Activated CD4-positive, alpha-beta T cell treated with anti-CD3 and anti-CD28 coated beads, Interleukin-2, Interleukin-4, amounts not matched to agents 100 ng/mL and 50 ng/mL, durations not matched to agents 16 hours and 8 hours (primary cell): Measurements from ENCODE around the gene CREB5.
"Not testable (repeated sequence)": the region's sequence is repeated elsewhere in the genome, so short reads cannot be mapped to it uniquely, and the experiment has no call there.

Experiments
- DNase-seq: peaks from one replicate; pipeline ENCODE4 v3.0.0-alpha.2; 2020; ENCODE audit warnings: low spot score

The CREB5 gene

GRCh38 chr7:28815369-28815927, 403.1 kb downstream of the CREB5 start:
- no peak for DNase-seq

GRCh38 chr7:28815928-28816373, 403.6 kb downstream of the CREB5 start:
- no peak for DNase-seq

- DNase-seq = no peak
Observed at GRCh38 chr7:28818996-28819395, 406.7 kb downstream of the CREB5 start.

- DNase-seq = no peak
Observed at GRCh38 chr7:28823582-28823981, 411.3 kb downstream of the CREB5 start.

GRCh38 chr7:28825817-28826448, 413.6 kb downstream of the CREB5 start:
- not testable (repeated sequence) for DNase-seq

DNA sequence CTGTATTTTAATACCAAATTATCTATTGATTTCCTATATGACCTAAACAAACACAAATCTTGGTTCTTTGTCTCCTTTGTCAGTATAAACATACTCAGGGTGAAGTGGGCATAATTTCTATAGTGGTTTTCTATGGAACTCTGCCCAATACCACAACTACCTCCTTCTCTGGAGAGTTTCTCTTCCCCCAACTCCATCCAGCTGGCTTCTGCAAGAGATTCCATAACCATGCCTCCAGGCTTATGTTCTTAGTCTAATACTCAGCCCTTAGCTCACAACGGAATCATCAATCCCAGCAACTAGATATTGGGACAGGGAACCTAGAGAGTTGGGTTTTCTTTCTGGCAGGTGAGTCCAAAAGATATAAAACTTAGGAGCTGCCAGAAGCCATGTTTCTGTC, 418.5 kb downstream of the CREB5 start:
- DNase-seq = no peak

GRCh38 chr7:28832669-28833068, 420.4 kb downstream of the CREB5 start:
- DNase-seq = no peak

DNA sequence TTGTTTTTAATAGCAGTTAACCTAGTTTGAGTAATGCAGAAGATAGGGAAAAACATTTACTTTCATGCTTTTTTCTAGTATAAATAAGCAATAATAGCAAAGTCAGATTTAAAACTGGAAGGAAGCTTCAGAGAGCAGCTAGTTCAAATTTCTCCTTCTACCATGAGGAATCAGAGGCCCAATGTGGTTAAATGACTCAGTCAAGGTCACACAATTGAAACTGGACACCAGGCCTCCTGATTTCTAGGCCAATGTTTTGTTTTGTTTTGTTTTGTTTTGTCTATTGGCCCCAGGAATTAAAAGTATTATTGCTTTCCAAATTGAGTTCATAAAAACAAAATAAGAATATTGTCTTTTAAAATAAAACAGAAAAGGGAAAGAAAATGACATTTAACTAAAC, 423.5 kb downstream of the CREB5 start:
- no peak for DNase-seq

- DNase-seq = no peak
Observed at GRCh38 chr7:28836716-28837115, 424.4 kb downstream of the CREB5 start.

DNA sequence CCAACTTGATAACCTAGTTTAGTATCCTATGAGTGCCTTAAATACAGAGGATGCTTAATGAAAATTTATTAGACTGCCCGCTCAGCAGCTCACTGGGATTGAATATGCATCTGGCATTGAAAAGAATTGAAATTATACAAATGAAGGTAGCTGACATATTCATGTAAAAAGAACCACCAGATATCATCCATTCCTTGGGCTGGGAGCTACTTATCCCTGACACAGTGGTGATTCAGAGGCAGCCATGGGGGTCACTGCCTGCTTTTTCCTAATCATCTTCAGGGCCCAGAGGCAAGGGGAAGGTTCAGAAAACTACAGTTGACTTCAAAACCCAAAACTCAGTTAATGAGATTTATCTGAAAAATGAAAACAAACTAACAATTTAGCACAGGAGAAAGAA, 424.9 kb downstream of the CREB5 start:
- DNase-seq = no peak

- no peak for DNase-seq
Observed at GRCh38 chr7:28840592-28840995, 428.3 kb downstream of the CREB5 start.

DNA sequence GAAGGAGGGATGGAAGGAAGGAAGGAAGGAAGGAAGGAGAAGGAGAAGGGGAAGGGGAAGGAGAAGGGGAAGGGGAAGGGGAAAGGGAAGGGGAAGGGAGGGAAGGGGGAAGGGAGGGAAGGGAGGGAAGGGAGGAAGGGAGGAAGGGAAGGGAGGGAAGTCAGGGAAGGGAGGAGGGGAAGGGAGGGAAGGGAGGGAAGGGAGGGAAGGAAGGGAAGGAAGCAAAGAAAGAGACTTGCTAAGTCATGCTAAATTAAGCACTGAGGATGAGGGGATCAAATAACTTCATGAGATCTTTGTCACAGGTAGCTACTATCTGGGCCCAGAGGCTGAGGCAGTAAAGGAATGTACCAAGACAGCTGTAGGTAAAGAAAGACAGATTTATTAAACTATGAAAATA, 429.4 kb downstream of the CREB5 start:
- DNase-seq = no peak

- no peak for DNase-seq
Observed at GRCh38 chr7:28842769-28843295, 430.5 kb downstream of the CREB5 start.

GRCh38 chr7:28845106-28845505, 432.8 kb downstream of the CREB5 start:
- DNase-seq = no peak

GRCh38 chr7:28847176-28847575, 434.9 kb downstream of the CREB5 start:
- DNase-seq = no peak

GRCh38 chr7:28847681-28848080, 435.4 kb downstream of the CREB5 start:
- no peak for DNase-seq

DNA sequence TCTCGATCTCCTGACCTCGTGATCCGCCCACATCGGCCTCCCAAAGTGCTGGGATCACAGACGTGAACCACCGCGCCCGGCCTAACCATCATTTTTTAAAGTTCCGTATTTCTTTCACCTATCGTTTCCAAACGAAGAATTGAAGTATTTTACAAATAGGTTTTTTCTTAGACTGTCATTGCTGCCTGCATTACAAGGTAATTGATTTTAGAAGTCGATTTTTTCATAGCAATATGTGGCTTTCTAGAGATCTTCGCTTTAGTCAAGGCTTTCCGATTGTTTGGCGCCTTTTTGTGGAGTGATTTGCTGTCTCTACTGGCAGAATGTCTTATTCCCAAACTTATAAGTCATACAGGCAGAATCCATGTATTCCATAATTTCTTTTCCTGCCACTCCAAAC, 436.6 kb downstream of the CREB5 start:
- DNase-seq = no peak

DNA sequence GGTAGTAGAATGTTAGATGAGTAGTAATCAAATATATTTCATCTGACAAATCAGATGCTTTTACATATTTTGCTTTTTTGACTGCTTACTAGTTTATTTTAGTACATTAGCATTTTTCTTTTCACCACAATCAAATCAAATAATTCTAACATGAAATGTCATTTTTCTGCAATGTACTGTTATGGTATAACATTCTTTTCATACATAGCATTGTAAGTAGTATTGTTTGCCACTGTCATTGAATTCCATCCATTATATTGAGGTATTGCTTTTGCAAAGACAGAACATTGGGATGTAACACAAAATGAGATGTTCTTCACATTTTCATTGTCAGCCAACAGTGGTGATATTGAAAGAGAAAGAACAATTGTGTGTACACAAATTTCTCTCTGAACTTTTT, 438.4 kb downstream of the CREB5 start:
- no peak for DNase-seq

GRCh38 chr7:28853150-28853549, 440.8 kb downstream of the CREB5 start:
- no peak for DNase-seq

- peak; percentile 76 for DNase-seq
Observed at GRCh38 chr7:28853834-28854749, 441.8 kb downstream of the CREB5 start.

- no peak for DNase-seq
Observed at GRCh38 chr7:28854750-28855074, 442.4 kb downstream of the CREB5 start.

- DNase-seq = no peak
Observed at GRCh38 chr7:28855538-28856217, 443.4 kb downstream of the CREB5 start.
